ENCODE data around the gene TIE1. TPM values are rescaled to one million over a fixed set of nuclear protein-coding genes. Genes with fewer than 3 reads are reported as not detected.

The TIE1 gene
- total and polyA plus RNA-seq, 2 of the 13 experiments (the other 11 are each of a cell fraction or from before 2014, with no cell fraction given) = 0.58 to 0.84 TPM

DNA sequence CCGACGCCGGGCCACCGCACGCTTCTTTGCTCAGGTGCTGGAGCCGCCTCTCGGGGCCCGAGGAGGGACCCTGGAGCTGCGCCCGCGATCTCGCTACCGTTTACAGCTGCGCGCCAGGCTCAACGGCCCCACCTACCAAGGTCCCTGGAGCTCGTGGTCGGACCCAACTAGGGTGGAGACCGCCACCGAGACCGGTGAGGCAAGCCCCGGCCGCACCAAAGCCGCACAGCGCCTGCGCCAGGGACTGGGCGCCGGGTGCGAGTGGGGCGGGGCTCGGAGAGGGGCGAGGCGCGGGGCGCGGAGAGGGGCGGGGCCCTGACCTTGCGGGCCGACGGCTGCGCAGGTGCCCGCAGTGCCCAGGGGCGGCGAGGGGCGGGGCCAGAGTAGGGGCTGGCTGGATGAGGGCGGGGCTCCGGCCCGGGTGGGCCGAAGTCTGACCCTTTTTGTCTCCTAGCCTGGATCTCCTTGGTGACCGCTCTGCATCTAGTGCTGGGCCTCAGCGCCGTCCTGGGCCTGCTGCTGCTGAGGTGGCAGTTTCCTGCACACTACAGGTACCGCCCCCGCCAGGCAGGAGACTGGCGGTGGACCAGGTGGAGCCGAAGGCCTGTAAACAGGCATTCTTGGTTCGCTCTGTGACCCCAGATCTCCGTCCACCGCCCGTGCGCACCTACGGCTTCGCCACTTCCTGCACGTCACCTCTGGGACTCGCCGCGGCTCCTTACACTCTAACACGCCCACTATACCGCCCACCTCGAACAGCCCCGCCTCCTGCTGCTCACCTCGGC is 48.2 kb downstream of the TIE1 start (continued):
- TF ChIP-seq ZEB1 (IDR thresholded peaks at IDR 0.05; ENCODE audit: insufficient replicate concordance, low read depth) (no peak), POLR2AphosphoS5 (IDR thresholded peaks at IDR 0.05; ENCODE audit: low read depth, low read length) (peak; percentile 61), ZBTB7A (CRISPR knock-in tag; IDR thresholded peaks at IDR 0.05) (no peak), ZNF337 (CRISPR knock-in tag; IDR thresholded peaks at IDR 0.05; ENCODE audit: borderline replicate concordance, low read depth) (peak; percentile 95; the same call in 1 of the 2 replicates), IKZF4 (CRISPR knock-in tag; IDR thresholded peaks at IDR 0.05; ENCODE audit: borderline replicate concordance, low read depth, not compliant biosample characterization) (no peak), KLF6 (CRISPR knock-in tag; IDR thresholded peaks at IDR 0.05) (no peak; the same call in none of the 2 replicates), TEAD3 (CRISPR knock-in tag; optimal IDR thresholded peaks at IDR 0.05; ENCODE audit: borderline replicate concordance) (peak; percentile 23), RORA (CRISPR knock-in tag; IDR thresholded peaks at IDR 0.05) (no peak), ARNTL (CRISPR knock-in tag; IDR thresholded peaks at IDR 0.05) (peak; percentile 52; the same call in 1 of the 2 replicates), GFI1 (CRISPR knock-in tag; IDR thresholded peaks at IDR 0.05; ENCODE audit: borderline replicate concordance) (no peak; the same call in 1 of the 2 replicates), KDM1A (CRISPR knock-in tag; IDR thresholded peaks at IDR 0.05) (no peak)
- TF ChIP-seq, protein P1, sequence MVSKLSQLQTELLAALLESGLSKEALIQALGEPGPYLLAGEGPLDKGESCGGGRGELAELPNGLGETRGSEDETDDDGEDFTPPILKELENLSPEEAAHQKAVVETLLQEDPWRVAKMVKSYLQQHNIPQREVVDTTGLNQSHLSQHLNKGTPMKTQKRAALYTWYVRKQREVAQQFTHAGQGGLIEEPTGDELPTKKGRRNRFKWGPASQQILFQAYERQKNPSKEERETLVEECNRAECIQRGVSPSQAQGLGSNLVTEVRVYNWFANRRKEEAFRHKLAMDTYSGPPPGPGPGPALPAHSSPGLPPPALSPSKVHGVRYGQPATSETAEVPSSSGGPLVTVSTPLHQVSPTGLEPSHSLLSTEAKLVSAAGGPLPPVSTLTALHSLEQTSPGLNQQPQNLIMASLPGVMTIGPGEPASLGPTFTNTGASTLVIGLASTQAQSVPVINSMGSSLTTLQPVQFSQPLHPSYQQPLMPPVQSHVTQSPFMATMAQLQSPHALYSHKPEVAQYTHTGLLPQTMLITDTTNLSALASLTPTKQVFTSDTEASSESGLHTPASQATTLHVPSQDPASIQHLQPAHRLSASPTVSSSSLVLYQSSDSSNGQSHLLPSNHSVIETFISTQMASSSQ (IDR thresholded peaks at IDR 0.05; ENCODE audit: low read depth) = no peak
- TF ChIP-seq, protein P1 (CRISPR knock-in tag; IDR thresholded peaks at IDR 0.05; ENCODE audit: borderline replicate concordance) = 0 out of 2 replicates have a peak, but pooled peaks have one; percentile 15
- TF ChIP-seq, protein P2, sequence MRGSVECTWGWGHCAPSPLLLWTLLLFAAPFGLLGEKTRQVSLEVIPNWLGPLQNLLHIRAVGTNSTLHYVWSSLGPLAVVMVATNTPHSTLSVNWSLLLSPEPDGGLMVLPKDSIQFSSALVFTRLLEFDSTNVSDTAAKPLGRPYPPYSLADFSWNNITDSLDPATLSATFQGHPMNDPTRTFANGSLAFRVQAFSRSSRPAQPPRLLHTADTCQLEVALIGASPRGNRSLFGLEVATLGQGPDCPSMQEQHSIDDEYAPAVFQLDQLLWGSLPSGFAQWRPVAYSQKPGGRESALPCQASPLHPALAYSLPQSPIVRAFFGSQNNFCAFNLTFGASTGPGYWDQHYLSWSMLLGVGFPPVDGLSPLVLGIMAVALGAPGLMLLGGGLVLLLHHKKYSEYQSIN (CRISPR knock-in tag; IDR thresholded peaks at IDR 0.05; ENCODE audit: borderline replicate concordance) = no peak
- TF ChIP-seq, protein P3, sequence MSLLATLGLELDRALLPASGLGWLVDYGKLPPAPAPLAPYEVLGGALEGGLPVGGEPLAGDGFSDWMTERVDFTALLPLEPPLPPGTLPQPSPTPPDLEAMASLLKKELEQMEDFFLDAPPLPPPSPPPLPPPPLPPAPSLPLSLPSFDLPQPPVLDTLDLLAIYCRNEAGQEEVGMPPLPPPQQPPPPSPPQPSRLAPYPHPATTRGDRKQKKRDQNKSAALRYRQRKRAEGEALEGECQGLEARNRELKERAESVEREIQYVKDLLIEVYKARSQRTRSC (CRISPR knock-in tag; IDR thresholded peaks at IDR 0.05; ENCODE audit: low read depth) = no peak
- TF ChIP-seq, protein P4, sequence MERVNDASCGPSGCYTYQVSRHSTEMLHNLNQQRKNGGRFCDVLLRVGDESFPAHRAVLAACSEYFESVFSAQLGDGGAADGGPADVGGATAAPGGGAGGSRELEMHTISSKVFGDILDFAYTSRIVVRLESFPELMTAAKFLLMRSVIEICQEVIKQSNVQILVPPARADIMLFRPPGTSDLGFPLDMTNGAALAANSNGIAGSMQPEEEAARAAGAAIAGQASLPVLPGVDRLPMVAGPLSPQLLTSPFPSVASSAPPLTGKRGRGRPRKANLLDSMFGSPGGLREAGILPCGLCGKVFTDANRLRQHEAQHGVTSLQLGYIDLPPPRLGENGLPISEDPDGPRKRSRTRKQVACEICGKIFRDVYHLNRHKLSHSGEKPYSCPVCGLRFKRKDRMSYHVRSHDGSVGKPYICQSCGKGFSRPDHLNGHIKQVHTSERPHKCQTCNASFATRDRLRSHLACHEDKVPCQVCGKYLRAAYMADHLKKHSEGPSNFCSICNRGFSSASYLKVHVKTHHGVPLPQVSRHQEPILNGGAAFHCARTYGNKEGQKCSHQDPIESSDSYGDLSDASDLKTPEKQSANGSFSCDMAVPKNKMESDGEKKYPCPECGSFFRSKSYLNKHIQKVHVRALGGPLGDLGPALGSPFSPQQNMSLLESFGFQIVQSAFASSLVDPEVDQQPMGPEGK (CRISPR knock-in tag; IDR thresholded peaks at IDR 0.05) = 0 out of 2 replicates have a peak, but pooled peaks have one; percentile 17
- TF ChIP-seq, protein P5, sequence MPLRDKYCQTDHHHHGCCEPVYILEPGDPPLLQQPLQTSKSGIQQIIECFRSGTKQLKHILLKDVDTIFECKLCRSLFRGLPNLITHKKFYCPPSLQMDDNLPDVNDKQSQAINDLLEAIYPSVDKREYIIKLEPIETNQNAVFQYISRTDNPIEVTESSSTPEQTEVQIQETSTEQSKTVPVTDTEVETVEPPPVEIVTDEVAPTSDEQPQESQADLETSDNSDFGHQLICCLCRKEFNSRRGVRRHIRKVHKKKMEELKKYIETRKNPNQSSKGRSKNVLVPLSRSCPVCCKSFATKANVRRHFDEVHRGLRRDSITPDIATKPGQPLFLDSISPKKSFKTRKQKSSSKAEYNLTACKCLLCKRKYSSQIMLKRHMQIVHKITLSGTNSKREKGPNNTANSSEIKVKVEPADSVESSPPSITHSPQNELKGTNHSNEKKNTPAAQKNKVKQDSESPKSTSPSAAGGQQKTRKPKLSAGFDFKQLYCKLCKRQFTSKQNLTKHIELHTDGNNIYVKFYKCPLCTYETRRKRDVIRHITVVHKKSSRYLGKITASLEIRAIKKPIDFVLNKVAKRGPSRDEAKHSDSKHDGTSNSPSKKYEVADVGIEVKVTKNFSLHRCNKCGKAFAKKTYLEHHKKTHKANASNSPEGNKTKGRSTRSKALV (CRISPR knock-in tag; IDR thresholded peaks at IDR 0.05) = no peak

Data from HepG2 (cell line).